Measurements from ENCODE around the gene SPTBN5. TPM values are rescaled to one million over a fixed set of nuclear protein-coding genes. Genes with fewer than 3 reads are reported as not detected.
"Not testable (repeated sequence)": the region's sequence is repeated elsewhere in the genome, so short reads cannot be mapped to it uniquely, and the experiment has no call there.

Gene SPTBN5
- total RNA-seq, 1 experiment from 2014 or later: 1.2 TPM

DNA sequence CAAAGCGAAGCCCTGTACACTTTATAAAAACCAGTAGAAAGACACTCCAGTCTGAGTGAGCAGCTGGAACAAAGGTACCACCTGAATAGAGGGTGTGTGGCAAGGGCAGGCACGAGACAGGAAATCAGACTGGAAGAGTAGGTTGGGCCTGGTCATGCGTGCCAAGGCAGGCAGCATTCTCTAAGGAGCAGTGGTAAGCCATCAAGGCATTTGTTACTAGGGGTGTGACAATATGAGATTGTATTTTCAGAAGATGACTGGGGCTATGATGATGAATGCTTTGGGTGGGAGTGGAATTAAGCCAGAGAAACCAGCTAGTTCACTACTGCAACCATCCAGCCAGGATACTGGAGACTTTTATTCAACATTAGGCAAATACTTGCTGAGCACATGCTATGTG, 61.0 kb downstream of the SPTBN5 start (continued):
- TF ChIP-seq, protein P1, sequence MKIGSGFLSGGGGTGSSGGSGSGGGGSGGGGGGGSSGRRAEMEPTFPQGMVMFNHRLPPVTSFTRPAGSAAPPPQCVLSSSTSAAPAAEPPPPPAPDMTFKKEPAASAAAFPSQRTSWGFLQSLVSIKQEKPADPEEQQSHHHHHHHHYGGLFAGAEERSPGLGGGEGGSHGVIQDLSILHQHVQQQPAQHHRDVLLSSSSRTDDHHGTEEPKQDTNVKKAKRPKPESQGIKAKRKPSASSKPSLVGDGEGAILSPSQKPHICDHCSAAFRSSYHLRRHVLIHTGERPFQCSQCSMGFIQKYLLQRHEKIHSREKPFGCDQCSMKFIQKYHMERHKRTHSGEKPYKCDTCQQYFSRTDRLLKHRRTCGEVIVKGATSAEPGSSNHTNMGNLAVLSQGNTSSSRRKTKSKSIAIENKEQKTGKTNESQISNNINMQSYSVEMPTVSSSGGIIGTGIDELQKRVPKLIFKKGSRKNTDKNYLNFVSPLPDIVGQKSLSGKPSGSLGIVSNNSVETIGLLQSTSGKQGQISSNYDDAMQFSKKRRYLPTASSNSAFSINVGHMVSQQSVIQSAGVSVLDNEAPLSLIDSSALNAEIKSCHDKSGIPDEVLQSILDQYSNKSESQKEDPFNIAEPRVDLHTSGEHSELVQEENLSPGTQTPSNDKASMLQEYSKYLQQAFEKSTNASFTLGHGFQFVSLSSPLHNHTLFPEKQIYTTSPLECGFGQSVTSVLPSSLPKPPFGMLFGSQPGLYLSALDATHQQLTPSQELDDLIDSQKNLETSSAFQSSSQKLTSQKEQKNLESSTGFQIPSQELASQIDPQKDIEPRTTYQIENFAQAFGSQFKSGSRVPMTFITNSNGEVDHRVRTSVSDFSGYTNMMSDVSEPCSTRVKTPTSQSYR (CRISPR knock-in tag; IDR thresholded peaks at IDR 0.05): no peak
- no peak for TF ChIP-seq TP53 (CRISPR knock-in tag; IDR thresholded peaks at IDR 0.05)
- no peak for TF ChIP-seq NR1H2 (CRISPR knock-in tag; IDR thresholded peaks at IDR 0.05)
- TF ChIP-seq, protein P2, sequence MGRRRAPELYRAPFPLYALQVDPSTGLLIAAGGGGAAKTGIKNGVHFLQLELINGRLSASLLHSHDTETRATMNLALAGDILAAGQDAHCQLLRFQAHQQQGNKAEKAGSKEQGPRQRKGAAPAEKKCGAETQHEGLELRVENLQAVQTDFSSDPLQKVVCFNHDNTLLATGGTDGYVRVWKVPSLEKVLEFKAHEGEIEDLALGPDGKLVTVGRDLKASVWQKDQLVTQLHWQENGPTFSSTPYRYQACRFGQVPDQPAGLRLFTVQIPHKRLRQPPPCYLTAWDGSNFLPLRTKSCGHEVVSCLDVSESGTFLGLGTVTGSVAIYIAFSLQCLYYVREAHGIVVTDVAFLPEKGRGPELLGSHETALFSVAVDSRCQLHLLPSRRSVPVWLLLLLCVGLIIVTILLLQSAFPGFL (CRISPR knock-in tag; IDR thresholded peaks at IDR 0.05; ENCODE audit: borderline replicate concordance): no peak
- no peak for TF ChIP-seq SOX15 (CRISPR knock-in tag; IDR thresholded peaks at IDR 0.05)
- TF ChIP-seq, protein P3, sequence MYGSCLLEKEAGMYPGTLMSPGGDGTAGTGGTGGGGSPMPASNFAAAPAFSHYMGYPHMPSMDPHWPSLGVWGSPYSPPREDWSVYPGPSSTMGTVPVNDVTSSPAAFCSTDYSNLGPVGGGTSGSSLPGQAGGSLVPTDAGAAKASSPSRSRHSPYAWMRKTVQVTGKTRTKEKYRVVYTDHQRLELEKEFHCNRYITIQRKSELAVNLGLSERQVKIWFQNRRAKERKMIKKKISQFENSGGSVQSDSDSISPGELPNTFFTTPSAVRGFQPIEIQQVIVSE (CRISPR knock-in tag; IDR thresholded peaks at IDR 0.05; ENCODE audit: borderline replicate concordance): no peak
- TF ChIP-seq SMAD3 (CRISPR knock-in tag; IDR thresholded peaks at IDR 0.05; ENCODE audit: borderline replicate concordance): no peak
- TF ChIP-seq NR3C1 (CRISPR knock-in tag; conservative IDR thresholded peaks at IDR 0.05; ENCODE audit: low read depth): no peak
- no peak for TF ChIP-seq ZNF121 (CRISPR knock-in tag; IDR thresholded peaks at IDR 0.05)
- TF ChIP-seq EMX1 (CRISPR knock-in tag; IDR thresholded peaks at IDR 0.05): no peak
- TF ChIP-seq ZNF671 (CRISPR knock-in tag; IDR thresholded peaks at IDR 0.05): no peak
- no peak for TF ChIP-seq FOXJ3 (CRISPR knock-in tag; IDR thresholded peaks at IDR 0.05; ENCODE audit: borderline replicate concordance)
- no peak for TF ChIP-seq ZNF138 (CRISPR knock-in tag; conservative IDR thresholded peaks at IDR 0.05)
- no peak for TF ChIP-seq NR2C2 (CRISPR knock-in tag; IDR thresholded peaks at IDR 0.05)

DNA sequence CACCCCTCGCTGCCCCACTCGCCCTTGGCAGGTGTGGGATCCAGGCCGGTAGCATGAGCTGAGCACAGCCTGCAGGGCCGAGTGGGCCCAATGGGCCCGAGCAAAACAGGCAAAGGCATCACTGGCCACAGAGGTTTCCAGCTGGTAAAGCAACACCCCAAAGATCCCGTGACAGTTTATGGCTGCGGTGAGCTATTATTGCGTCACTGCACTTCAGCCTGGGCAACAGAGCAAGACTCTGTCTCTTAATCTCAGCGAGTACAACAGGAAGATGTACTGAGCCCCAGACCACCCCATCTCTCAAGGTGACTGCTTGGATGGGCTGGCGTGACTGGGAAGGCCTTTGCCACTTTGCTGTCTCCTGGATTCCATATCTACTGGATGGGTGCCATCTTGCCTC, 61.6 kb downstream of the SPTBN5 start:
- no peaks in the 10 kb centered on the region for H3K9me3 Mint-ChIP-seq
- no peak overlapping the region for H3K4me3 Mint-ChIP-seq
- H3K4me1 Mint-ChIP-seq: peaks cover 7% of the 10 kb centered on the region
- H3K27ac Mint-ChIP-seq: no peak overlapping the region
- ChIA-PET CTCF (interaction anchor here (1.3 to 1.5 kb wide), 3 partner anchors 12 to 229 kb away, joined by 3 to 8 read pairs (median 6); no protein-coding TSS in a partner anchor), POLR2A (interaction anchor here (1.4 kb wide), 1 partner anchor 48 kb away, joined by 3 read pairs; no protein-coding TSS in a partner anchor)
- H3K27me3 Mint-ChIP-seq (ENCODE audit: low read depth): no peaks in the 10 kb centered on the region
- TF ChIP-seq, protein P4, sequence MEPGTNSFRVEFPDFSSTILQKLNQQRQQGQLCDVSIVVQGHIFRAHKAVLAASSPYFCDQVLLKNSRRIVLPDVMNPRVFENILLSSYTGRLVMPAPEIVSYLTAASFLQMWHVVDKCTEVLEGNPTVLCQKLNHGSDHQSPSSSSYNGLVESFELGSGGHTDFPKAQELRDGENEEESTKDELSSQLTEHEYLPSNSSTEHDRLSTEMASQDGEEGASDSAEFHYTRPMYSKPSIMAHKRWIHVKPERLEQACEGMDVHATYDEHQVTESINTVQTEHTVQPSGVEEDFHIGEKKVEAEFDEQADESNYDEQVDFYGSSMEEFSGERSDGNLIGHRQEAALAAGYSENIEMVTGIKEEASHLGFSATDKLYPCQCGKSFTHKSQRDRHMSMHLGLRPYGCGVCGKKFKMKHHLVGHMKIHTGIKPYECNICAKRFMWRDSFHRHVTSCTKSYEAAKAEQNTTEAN (CRISPR knock-in tag; IDR thresholded peaks at IDR 0.05): no peak
- TF ChIP-seq IRF2 (CRISPR knock-in tag; IDR thresholded peaks at IDR 0.05; ENCODE audit: borderline replicate concordance, low read depth) (no peak), CREB1 (CRISPR knock-in tag; IDR thresholded peaks at IDR 0.05) (no peak), NR1H2 (CRISPR knock-in tag; IDR thresholded peaks at IDR 0.05) (no peak), GTF2I (CRISPR knock-in tag; conservative IDR thresholded peaks at IDR 0.05) (no peak), ZNF121 (CRISPR knock-in tag; IDR thresholded peaks at IDR 0.05) (0 out of 2 replicates have a peak, but pooled peaks have one; percentile 19)
- TF ChIP-seq, protein P5, sequence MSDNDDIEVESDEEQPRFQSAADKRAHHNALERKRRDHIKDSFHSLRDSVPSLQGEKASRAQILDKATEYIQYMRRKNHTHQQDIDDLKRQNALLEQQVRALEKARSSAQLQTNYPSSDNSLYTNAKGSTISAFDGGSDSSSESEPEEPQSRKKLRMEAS (CRISPR knock-in tag; IDR thresholded peaks at IDR 0.05): no peak
- DNase-seq (ENCODE audit: low spot score) (no peak), ATAC-seq (no peak)
- peaks cover 5% of the 10 kb centered on the region; the same call in 1 of the 2 replicates for H3K36me3 Mint-ChIP-seq

DNA sequence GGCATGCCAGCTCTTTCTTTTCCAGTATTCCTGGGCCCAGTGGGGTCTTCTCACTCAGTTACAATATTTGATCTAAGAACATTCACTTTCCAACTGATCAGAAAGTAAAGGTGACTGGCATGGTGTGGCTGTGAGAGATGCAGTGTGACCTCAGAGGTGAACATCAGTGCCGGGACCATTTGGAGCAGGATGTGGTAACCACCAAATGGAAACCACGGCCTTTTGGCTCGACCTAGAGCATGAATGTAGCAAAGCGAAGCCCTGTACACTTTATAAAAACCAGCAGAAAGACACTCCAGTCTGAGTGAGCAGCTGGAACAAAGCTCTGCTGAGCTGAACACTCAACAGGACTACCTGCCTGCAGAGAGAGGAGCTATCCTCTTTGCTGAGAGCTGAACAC, 62.6 kb downstream of the SPTBN5 start:
- POLR2A ChIA-PET; H3K27me3 Mint-ChIP-seq (ENCODE audit: low read depth); H3K4me3 Mint-ChIP-seq; H3K36me3 Mint-ChIP-seq; ATAC-seq; H3K9me3 Mint-ChIP-seq; H3K4me1 Mint-ChIP-seq; H3K27ac Mint-ChIP-seq; DNase-seq (ENCODE audit: low spot score): not testable (repeated sequence)
- CTCF ChIA-PET: interaction anchor here (0.6 to 1.5 kb wide), 4 partner anchors 11 to 73 kb away, joined by 3 to 8 read pairs (median 4); no protein-coding TSS in a partner anchor
